CD4-positive, alpha-beta T cell treated with Interleukin-4 for 1 hour (primary cell): ENCODE results near the gene PLEKHM3.
"Not testable (repeated sequence)": the region's sequence is repeated elsewhere in the genome, so short reads cannot be mapped to it uniquely, and the experiment has no call there.

Experiments
- DNase-seq, 2 donors: peaks; one replicate each; pipeline ENCODE4 v3.0.0-alpha.2; 2020 to 2022

Gene PLEKHM3

DNA sequence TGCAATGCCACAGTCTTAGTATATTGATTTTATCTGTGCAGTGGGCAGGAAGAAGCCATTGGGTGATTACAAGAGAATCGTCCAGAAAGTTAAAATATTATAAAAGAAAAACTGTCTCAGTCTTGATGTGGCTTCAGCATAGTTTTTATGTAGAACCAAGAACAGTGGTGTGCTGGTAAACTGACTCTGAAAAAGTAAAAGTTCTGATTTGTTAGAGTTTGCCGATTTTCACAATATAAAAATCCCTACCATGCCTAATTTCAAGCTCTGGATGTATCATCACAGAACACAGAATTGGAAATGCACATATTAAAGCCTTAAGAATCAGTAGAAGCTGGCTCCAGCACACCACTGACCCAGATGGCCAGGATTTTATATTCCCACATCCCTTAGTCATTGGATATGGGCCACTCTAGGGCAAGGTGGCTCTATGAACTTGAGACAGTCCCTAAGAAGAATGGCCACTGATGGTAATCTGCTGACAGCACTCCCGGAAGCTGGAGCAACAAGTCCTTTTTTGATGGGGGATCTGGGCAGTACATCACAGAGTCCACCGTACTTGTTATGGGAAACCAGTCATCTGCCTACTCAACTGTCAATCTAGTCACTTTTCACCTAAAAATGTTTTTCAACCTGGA is 9.3 kb upstream of the PLEKHM3 start:
- DNase-seq: no peak

DNA sequence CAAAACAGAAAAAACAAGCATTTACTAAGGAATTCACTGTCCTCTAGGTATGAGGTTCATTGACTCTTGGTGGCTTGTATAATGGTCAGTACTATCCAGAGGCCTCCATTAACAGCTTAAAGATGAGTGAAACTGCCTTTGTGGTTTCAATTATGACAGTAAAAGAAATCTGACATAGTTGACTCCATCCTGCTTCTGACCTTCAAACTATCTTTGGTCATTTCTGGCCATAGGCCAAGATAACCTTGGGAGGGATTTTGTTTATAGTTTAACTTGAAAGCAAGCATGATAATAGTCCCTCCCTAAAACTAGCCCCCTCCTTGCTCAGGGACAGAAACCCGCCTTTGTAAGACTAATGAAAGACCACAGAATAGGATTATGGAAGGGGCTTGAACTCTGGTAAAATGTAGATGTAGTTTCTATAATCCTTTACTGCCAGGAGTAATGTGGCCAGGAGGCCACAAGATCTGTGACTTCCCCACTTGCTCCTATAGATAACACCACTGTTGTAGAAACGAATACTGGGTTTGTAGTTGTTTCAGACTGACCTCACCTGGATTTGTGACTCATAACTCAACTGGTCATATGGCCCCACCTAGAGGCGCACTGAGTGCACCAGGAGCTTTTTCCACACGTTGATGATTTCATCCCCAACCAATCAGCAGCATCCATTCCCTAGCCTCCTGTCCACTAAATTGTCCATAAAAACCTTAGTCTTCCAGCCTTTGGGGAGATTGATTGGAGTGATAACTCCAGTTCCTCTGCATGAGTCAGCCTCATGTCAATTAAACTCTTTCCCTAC is 8.6 kb upstream of the PLEKHM3 start:
- DNase-seq: peak; percentile 36

- peak; percentile 10 to 28 for DNase-seq
Measured at GRCh38 chr2:208031608-208032019, 6.3 kb upstream of the PLEKHM3 start.

GRCh38 chr2:208025814-208026184 is 472 bp upstream of the PLEKHM3 start:
- peak in 1 of 2 donors; percentile 30 for DNase-seq

DNA sequence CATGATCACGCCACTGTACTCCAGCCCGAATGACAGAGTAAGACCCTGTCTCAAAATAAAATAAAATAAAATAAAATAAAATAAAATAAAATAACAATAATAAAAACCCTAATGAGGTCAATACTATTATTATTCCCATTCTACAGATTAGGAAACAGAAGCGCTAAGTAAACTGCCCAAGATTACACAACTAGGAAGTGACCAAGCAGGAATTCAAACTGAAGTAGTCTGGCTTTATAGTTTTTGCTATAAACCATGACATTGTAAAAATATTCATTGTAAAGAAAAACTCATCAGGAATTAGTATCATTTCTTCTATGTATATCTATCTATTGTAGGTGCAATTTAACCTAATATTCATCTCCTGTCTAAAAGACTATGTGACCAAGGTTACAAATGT is 1.2 kb downstream of the PLEKHM3 start:
- no peak for DNase-seq

GRCh38 chr2:208020253-208020652 is 5.1 kb downstream of the PLEKHM3 start:
- DNase-seq: no peak

- DNase-seq: not testable (repeated sequence)
Measured at GRCh38 chr2:208018124-208018712, 7.1 kb downstream of the PLEKHM3 start.

DNA sequence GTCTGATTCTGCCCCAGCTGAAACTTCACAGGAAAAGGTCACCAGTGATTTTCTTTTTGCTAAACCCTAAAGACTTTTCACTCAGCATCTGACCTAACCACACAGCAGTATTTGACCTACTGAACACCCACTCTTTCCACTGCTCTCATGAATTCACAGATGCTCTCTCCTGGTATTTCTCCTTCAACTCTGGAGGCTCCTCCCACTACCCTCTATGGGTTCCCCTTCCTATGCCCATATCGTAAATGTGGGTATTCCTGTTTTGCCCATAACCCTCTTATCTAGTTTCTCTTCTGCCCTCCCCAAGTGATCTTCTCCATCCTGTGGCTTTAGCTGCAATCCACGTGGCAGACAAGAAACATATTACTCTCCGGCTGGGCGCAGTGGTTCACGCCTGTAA is 7.6 kb downstream of the PLEKHM3 start:
- DNase-seq: no peak

DNA sequence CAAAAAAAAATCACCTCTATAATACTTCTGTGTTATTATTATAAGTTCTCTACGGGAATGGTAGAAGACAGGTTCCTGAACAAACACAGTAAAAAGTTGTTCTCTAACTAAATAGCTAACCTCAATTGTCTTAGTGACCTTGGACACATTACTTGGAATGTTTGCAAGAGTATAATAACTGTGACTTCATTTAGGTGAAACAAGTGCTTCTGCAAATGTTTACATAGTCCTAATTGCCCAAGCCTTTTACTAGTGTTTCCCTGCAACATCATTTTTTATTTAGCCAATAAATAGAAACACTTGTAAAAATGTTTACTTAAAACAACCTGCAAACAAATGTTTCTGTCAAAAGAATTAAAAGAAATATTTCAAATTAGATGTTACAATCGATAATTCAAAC is 9.9 kb downstream of the PLEKHM3 start:
- DNase-seq: no peak

GRCh38 chr2:208013285-208014178 is 11.8 kb downstream of the PLEKHM3 start:
- no peak for DNase-seq

DNA sequence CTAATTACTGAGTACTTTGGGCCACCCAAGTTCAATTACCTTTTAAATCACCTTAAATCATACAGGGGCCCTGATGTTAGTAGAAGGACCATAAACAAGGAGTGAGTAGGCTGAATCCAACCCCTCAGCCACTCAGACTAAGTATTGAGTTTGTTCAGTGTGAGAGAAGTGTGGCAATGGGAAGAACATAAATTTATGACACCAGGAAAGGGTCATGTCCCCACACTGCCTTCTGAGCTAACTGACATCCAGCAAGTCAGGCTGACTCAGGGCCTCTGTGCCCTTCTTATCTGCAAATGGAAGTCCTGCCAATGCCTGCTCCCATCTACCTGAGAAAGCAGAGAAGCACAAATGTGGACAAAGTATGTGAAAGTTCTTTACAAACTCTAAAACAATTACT is 12.9 kb downstream of the PLEKHM3 start:
- no peak for DNase-seq

- no peak for DNase-seq
Measured at GRCh38 chr2:208010506-208010905, 14.8 kb downstream of the PLEKHM3 start.

- no peak for DNase-seq
Measured at GRCh38 chr2:208006833-208007232, 18.5 kb downstream of the PLEKHM3 start.

GRCh38 chr2:208006337-208006736 is 19.0 kb downstream of the PLEKHM3 start:
- no peak for DNase-seq

- no peak for DNase-seq
Measured at GRCh38 chr2:208001924-208002323, 23.4 kb downstream of the PLEKHM3 start.

- no peak for DNase-seq
Measured at GRCh38 chr2:208000701-208001395, 24.5 kb downstream of the PLEKHM3 start.

GRCh38 chr2:207996848-207997247 is 28.5 kb downstream of the PLEKHM3 start:
- no peak for DNase-seq

DNA sequence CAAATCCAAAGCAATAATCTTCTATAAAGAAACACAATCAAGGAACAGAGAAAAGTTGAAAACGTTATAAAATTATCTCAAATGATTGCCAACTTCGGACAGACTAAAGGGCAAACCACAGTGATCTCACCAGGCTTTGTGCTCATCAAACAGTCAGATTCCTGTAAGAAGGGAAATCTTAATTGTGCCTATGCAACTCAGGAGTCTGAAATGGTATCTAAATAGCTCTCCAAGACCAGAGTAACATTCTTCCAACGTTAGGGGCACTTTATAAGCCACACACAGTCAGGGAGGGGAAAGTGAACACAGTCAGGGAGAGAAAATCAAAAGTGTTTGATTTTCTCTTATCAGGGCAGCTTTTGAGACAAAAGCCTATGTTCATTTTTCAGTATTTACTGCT is 29.4 kb downstream of the PLEKHM3 start:
- no peak for DNase-seq

DNA sequence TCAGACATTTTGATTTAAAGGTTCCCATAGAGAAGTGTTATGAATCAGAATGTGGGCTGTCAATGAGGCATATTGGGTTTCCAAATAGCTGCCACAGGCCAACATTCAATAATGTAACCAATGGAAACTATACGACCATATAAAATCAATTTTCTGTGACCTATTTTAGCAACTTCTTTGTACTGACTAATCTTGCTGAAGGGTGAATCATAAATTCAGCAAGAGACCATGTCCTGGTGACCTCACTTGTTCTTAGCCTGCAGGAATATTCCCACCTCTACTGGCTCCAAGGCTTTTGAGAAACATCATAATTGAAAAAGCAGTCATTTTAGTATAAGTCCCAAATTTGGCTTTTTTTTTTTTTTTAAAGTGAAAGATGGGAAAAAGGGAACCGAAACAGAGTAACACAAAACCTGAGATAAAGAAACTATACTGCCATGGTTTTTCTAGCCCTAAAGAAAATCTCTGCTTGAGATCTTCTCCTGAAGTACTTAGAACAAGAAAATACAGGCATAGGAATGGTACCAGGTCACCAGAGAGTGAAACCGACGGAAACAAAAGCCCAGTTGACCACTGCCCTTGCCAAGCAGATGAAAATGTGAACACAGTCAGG is 32.1 kb downstream of the PLEKHM3 start:
- DNase-seq: no peak

DNA sequence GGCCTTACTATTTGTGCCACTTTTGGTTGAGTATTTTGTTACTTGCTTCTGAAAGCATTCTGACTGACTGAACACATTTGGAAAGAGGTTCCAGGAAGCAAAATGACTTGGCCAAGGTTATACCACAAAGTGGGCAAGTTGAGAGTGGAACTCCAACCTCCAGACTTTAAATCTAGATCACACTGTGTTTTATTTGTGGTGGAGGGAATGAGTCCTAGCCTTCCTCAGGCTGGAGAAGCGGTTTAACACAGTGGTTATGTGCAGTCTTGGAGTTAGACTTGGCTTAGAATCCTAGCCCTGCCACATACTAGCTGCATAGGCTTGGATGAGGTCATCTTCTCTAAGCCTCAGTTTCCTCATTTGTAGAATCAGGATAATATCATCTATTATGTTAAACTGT is 33.4 kb downstream of the PLEKHM3 start:
- no peak for DNase-seq

GRCh38 chr2:207990784-207991183 is 34.5 kb downstream of the PLEKHM3 start:
- no peak for DNase-seq

- DNase-seq: no peak
Measured at GRCh38 chr2:207988975-207989374, 36.4 kb downstream of the PLEKHM3 start.
